ENCODE results near the gene ATG14. TPM values are rescaled to one million over a fixed set of nuclear protein-coding genes. Genes with fewer than 3 reads are reported as not detected.
A peak's percentile ranks its signal among the peaks of the same experiment; 100 is the strongest.

The ATG14 gene
- total and polyA plus RNA-seq, 8 donors: 7.1 to 25.6 (median 23.3) TPM

- H3K9me3 ChIP-seq: no peaks in the 10 kb centered on the region
- H3K4me3 ChIP-seq: no peak overlapping the region
- no peaks in the 10 kb centered on the region for H3K36me3 ChIP-seq
- DNase-seq (peak in 1 of 4 donors; percentile 16), ATAC-seq (peak; percentile 57)
- H3K27ac ChIP-seq: peak overlapping the region in 1 of 2 donors; percentile 49
- intact Hi-C loops (cut with DNase I): no loop called here
- no peaks in the 10 kb centered on the region for H3K27me3 ChIP-seq
- H3K4me1 ChIP-seq: peaks cover 16 to 47% of the 10 kb centered on the region in 2 donors
- no peak for TF ChIP-seq CTCF (IDR thresholded peaks at IDR 0.05)
These were observed 77.7 kb downstream of the ATG14 start for GRCh38 chr14:55333711-55334485.

- Histone ChIP-seq H3K27ac (peak overlapping the region; percentile 25 to 49), H3K36me3 (no peaks in the 10 kb centered on the region), H3K27me3 (no peaks in the 10 kb centered on the region), H3K4me1 (peaks cover 16 to 53% of the 10 kb centered on the region in 2 donors), H3K4me3 (no peak overlapping the region), H3K9me3 (no peaks in the 10 kb centered on the region)
- TF ChIP-seq CTCF (IDR thresholded peaks at IDR 0.05): no peak
- ATAC-seq (no peak), DNase-seq (no peak)
- intact Hi-C loops (cut with DNase I): no loop called here
These were observed 78.7 kb downstream of the ATG14 start for GRCh38 chr14:55332654-55333570.

- DNase-seq: no peak
- intact Hi-C loops (cut with DNase I): no loop called here
- peak overlapping the region in 1 of 2 donors; percentile 36 for H3K27ac ChIP-seq
These were observed 81.5 kb downstream of the ATG14 start for GRCh38 chr14:55329999-55330710.

GRCh38 chr14:55328317-55328716, 83.3 kb downstream of the ATG14 start:
- DNase-seq: no peak
- H3K27ac ChIP-seq: no peak overlapping the region
- H3K36me3 ChIP-seq: no peaks in the 10 kb centered on the region
- peak; percentile 30 for ATAC-seq
- H3K27me3 ChIP-seq: no peaks in the 10 kb centered on the region
- H3K4me3 ChIP-seq: no peak overlapping the region
- no peaks in the 10 kb centered on the region for H3K9me3 ChIP-seq
- no peak for TF ChIP-seq CTCF (IDR thresholded peaks at IDR 0.05)
- H3K4me1 ChIP-seq: peaks cover 0 to 27% of the 10 kb centered on the region in 2 donors
- intact Hi-C loops (cut with DNase I): no loop called here

More at GRCh38 chr14:55329999-55330710, 81.5 kb downstream of the ATG14 start:
- H3K4me1 ChIP-seq: peaks cover 7 to 42% of the 10 kb centered on the region in 2 donors
- no peak for TF ChIP-seq CTCF (IDR thresholded peaks at IDR 0.05)
- H3K4me3 ChIP-seq: no peak overlapping the region
- H3K9me3 ChIP-seq: no peaks in the 10 kb centered on the region
- H3K36me3 ChIP-seq: no peaks in the 10 kb centered on the region
- no peaks in the 10 kb centered on the region for H3K27me3 ChIP-seq
- ATAC-seq: no peak

All from left lung (tissue), 10 donors.